Activated naive CD4-positive, alpha-beta T cell treated with anti-CD3 and anti-CD28 coated beads, Interleukin-2, amount 50 U/mL, for 24 hours (primary cell): Measurements from ENCODE around the gene SCUBE1.
"Not testable (repeated sequence)": the region's sequence is repeated elsewhere in the genome, so short reads cannot be mapped to it uniquely, and the experiment has no call there.

ENCODE experiments used
- H3K27ac Mint-ChIP-seq: one replicate; pipeline ENCODE4 v1.8.0; 2021; ENCODE audit warnings: mild to moderate bottlenecking, mixed read lengths
- H3K27me3 Mint-ChIP-seq: one replicate; pipeline ENCODE4 v1.8.0; 2021; ENCODE audit warnings: mixed read lengths
- H3K36me3 Mint-ChIP-seq: one replicate; pipeline ENCODE4 v1.8.0; 2021; ENCODE audit warnings: mixed read lengths
- H3K4me1 Mint-ChIP-seq: one replicate; pipeline ENCODE4 v1.8.0; 2021; ENCODE audit warnings: mixed read lengths
- H3K4me3 Mint-ChIP-seq: one replicate; pipeline ENCODE4 v1.8.0; 2021; ENCODE audit warnings: mild to moderate bottlenecking, mixed read lengths
- H3K9me3 Mint-ChIP-seq: one replicate; pipeline ENCODE4 v1.8.0; 2021; ENCODE audit warnings: mixed read lengths

The SCUBE1 gene

DNA sequence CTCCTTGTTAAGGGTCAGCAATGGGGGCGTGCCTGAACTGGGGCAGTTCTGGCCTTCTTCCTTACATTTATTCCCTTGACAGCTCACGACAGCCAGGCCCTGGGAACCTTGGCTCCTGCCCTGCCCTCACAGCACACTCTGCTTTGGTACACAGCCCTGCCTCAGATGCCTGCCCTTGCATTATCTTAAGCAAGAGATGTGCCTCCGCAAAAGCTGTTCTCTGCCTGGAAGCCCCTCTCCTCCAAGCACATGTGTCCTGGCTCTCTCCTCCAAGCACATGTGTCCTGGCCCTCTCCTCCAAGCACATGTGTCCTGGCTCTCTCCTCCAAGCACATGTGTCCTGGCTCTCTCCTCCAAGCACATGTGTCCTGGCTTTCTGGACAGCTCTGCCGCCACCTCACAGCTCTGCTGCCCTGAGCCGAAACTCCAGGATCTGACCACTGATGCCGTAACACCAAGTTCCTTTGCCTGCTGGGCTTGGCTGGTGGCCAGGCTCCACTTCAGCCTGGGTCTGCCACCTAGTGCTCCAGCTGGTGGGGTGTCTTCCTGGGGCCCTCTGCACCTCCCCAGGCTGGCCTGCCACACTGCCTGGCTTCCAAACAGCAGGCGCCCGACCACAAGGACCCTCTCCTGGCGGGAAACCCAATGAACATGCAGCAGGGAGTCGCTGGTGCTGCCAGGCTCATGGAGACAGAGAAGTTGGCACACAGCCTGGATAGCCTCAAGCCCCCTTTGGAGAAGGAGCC lies 53.0 kb downstream of the SCUBE1 start:
- Mint-ChIP-seq H3K9me3 (no peaks in the 10 kb centered on the region), H3K27ac (peak overlapping the region; percentile 72), H3K4me3 (no peak overlapping the region), H3K4me1 (no peaks in the 10 kb centered on the region), H3K27me3 (no peaks in the 10 kb centered on the region), H3K36me3 (no peaks in the 10 kb centered on the region)

DNA sequence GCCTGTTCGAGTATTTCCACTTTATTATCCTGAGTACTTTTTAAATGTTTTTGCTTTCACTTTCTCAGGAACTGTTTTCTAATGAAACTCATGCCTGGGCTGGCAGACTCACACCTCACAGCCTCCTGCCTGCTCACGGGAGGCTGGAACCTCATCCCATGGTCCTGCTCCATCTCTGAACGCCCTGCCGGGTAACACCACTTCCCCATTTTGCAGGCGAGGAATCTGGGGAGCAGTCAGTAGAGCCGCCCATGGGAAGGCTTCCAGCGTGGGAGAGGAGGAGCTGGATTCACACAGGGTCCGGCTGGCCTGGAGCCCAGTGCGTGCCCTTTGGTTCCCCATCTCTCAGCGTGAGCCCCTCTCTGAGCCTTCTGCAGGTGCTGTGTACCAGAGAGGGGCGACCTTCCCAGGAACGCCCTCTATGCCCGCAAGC lies 53.6 kb downstream of the SCUBE1 start:
- Mint-ChIP-seq H3K9me3 (no peaks in the 10 kb centered on the region), H3K4me3 (no peak overlapping the region), H3K27me3 (no peaks in the 10 kb centered on the region), H3K36me3 (no peaks in the 10 kb centered on the region), H3K27ac (no peak overlapping the region), H3K4me1 (no peaks in the 10 kb centered on the region)

DNA sequence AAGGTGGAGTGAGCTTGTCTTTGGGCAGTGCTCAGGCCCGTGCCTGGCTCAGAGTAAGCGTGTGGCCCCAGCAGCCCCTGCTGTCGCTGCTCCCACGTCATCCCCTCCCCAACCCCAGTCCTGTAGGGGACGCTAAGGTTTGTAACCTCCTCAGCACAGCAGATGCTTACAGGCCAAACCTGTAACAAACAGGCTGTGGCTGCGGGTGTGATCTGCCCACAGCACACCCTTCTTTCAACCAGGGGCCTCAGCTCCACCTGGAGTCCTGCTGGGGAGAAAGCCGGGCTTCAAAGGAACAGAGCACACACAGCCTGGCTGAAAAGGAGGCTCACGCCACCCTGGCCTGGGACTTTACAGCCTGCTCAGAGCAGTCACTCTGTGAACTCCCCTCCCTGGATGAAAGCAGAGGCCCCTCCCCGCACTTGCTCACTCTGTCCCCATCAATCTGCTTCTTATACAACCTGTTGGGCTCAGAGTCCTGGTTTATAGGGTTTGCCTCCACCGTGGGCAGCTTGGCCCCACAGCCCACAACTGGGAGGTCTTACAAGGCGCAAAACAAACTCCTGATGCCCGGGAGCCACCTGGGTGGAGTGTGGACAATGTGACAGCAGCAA lies 54.3 kb downstream of the SCUBE1 start:
- no peaks in the 10 kb centered on the region for H3K27me3 Mint-ChIP-seq
- H3K9me3 Mint-ChIP-seq: no peaks in the 10 kb centered on the region
- H3K4me1 Mint-ChIP-seq: no peaks in the 10 kb centered on the region
- no peaks in the 10 kb centered on the region for H3K36me3 Mint-ChIP-seq
- peak overlapping the region; percentile 9 for H3K27ac Mint-ChIP-seq
- H3K4me3 Mint-ChIP-seq: no peak overlapping the region

DNA sequence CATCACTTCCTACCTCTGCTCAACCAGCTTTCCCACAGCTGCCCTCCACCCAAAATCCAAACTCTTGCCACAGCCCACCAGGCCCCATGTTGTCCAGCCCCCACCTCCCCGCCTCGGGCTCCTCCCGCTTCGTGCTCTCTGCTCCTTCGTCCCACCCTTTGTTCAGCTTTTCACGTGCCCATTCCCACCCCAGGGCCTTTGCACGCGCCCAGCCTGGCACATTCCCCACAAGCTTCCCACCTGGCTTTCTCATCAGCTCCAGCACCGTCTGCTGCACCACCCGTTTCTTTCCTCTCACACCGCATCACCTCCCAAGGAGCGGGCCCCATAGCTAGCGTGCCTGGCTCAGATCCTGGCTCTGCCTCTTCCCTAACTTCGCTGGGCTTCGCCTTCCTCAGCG lies 54.8 kb downstream of the SCUBE1 start:
- Mint-ChIP-seq H3K27ac (peak overlapping the region; percentile 9), H3K36me3 (no peaks in the 10 kb centered on the region), H3K27me3 (no peaks in the 10 kb centered on the region), H3K4me1 (no peaks in the 10 kb centered on the region), H3K9me3 (no peaks in the 10 kb centered on the region), H3K4me3 (no peak overlapping the region)

DNA sequence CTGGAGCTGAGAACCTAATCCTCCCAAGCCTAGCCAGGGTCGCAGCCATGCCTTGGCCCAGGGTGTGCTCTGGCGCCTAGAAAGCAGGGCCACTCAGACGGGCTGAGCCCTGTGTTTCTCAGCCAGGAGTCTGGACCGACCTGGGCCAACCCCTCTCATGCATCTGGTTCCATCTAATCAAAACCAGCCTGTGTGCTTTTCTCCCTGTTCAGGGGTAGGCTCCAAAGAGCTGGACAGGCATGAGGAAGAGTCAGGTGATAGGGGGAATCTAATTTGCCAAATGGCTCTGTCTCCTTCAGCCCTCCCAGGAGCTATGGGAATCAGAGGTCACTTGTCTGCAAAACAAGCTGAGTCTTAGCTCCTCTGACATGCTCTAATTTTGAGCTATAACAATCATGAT lies 55.7 kb downstream of the SCUBE1 start:
- Mint-ChIP-seq H3K27ac (no peak overlapping the region), H3K27me3 (no peaks in the 10 kb centered on the region), H3K4me1 (no peaks in the 10 kb centered on the region), H3K36me3 (no peaks in the 10 kb centered on the region), H3K4me3 (no peak overlapping the region), H3K9me3 (no peaks in the 10 kb centered on the region)

DNA sequence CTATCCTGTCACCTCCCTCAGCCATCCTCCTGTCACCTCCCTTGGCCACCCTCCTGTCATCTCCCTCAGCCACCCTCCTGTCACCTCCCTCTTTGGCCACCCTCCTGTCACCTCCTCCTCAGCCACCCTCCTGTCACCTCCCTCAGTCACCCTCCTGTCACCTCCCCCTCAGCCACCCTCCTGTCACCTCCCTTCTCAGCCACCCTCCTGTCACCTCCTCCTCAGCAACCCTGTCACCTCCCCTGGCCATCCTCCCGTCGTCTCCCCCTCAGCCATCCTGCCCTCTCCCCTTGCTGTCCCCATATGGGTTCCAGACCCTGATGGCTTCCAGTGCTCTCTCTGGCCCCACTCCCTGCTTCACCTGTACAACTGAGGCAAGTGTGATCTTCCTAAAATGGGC lies 61.8 kb downstream of the SCUBE1 start:
- no peaks in the 10 kb centered on the region for H3K4me1 Mint-ChIP-seq
- no peaks in the 10 kb centered on the region for H3K27me3 Mint-ChIP-seq
- H3K27ac Mint-ChIP-seq: no peak overlapping the region
- H3K36me3 Mint-ChIP-seq: no peaks in the 10 kb centered on the region
- no peak overlapping the region for H3K4me3 Mint-ChIP-seq
- H3K9me3 Mint-ChIP-seq: no peaks in the 10 kb centered on the region

DNA sequence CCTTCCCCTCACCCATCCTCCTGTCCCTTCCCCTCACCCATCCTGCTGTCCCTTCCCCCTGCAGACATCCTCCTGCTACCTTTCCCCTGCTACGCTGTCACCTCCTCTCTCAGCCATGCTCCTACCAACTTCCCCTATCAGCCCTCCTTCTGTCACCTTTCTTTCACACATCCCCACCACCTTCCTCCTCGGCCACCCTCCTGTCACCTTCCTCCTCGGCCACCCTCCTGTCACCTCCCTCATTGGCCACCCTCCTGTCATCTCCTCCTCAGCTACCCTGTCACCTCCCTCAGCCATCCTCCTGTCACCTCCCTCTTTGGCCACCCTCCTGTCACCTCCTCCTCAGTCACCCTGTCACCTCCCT lies 62.7 kb downstream of the SCUBE1 start:
- H3K9me3 Mint-ChIP-seq, H3K27ac Mint-ChIP-seq, H3K4me1 Mint-ChIP-seq, H3K4me3 Mint-ChIP-seq, H3K36me3 Mint-ChIP-seq, H3K27me3 Mint-ChIP-seq: not testable (repeated sequence)

DNA sequence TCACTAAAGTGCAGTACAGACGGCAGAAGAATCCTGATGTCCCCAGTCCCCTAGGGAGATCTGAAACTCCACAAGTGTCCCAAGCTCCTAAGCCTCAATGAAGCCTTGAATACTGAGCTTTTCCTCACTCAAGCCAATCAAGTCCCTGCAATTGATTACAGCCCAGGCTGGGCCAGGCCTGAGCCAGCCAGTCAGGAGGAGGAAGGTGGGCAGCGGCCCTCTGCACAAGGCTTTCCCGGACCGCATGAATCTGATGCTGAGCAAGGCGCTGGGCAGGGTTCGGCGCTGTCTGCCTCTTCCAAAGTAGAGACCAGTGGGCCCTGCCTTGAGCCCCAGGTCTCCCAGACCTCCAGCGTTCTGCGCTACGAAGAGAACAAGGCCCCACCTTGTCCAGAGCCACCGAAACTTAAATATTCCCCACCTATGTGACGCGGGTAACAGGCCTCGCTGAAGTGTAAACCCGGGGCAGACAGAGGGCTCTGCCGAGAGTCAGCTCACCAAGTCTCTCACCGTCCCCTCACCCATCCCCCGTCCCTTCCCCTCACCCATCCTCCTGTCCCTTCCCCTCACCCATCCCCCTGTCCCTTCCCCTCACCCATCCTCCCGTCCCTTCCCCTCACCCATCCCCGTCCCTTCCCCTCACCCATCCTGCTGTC lies 63.2 kb downstream of the SCUBE1 start:
- no peaks in the 10 kb centered on the region for H3K27me3 Mint-ChIP-seq
- no peaks in the 10 kb centered on the region for H3K9me3 Mint-ChIP-seq
- H3K27ac Mint-ChIP-seq: no peak overlapping the region
- no peaks in the 10 kb centered on the region for H3K36me3 Mint-ChIP-seq
- H3K4me3 Mint-ChIP-seq: no peak overlapping the region
- no peaks in the 10 kb centered on the region for H3K4me1 Mint-ChIP-seq

DNA sequence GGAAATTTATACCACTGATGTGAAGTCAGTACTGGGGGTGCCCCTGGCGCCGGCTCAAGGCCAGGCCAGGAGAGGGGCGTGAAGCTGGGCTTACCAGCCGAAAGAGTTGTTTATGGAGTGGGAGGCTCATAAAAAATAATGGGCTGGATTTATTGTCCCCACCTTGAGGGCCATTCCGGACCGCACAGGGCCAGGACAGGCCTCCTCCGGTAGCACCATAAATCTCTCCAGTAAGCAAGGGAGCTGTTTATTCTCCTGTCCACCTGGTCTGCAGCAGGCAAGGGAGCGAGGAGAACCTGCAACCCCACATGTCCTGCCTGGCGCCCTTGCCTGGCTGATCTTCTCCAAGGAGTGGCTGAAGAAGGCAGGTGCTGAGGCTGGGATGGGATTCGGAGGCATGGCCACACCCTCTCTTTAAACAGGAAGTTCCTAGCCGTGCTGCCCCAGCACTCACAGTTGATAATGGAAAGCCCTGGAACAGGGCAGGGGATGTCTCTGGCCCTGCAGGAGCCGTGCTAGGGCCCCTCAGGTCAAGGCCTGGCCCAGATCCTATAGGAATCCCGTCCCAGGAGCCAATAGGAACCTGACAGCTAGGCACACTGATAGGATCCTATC lies 65.1 kb downstream of the SCUBE1 start:
- no peak overlapping the region for H3K4me3 Mint-ChIP-seq
- no peaks in the 10 kb centered on the region for H3K4me1 Mint-ChIP-seq
- H3K27ac Mint-ChIP-seq: no peak overlapping the region
- H3K36me3 Mint-ChIP-seq: no peaks in the 10 kb centered on the region
- no peaks in the 10 kb centered on the region for H3K9me3 Mint-ChIP-seq
- H3K27me3 Mint-ChIP-seq: no peaks in the 10 kb centered on the region

DNA sequence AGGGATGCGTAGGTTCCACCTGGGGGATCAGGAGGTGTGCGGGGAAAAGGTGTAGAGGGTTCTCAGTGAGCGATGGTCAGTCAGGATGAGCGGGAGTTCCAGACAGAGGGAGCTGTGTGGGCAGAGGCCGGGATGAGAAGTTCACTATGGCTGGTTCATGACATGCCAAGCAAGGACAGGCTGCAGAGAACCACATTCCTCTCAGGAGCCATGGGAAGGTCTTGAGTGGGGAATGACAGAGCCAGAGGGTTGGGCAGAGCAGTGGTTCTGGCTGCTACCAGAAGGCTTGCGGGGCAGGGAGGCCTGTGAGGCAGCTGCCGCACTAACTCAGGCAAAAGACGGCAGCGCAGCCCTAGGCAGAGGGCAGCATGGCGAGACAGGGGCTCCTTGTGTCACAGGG lies 66.1 kb downstream of the SCUBE1 start:
- Mint-ChIP-seq H3K27ac (no peak overlapping the region), H3K27me3 (no peaks in the 10 kb centered on the region), H3K4me1 (no peaks in the 10 kb centered on the region), H3K9me3 (no peaks in the 10 kb centered on the region), H3K4me3 (no peak overlapping the region), H3K36me3 (no peaks in the 10 kb centered on the region)

DNA sequence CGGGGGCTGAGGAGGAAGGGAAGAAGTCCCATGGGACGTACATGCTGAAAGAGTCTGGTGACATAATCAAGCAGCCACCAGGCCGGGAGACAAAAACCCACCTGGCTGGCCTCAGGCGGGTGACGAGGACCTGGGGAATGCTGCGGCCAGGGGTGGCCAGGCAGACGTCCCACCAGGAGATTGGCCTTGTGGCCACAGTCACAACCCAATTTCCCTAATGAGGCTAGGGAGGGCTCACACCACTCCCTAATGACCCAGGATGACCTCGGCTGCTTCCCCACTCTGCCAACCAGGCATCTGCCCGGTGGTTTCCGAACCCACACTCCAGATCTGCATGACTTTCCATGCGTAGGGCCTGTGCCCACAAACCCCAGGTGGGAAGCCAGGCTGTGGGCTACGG lies 66.9 kb downstream of the SCUBE1 start:
- Mint-ChIP-seq H3K27me3 (no peaks in the 10 kb centered on the region), H3K4me3 (no peak overlapping the region), H3K9me3 (no peaks in the 10 kb centered on the region), H3K4me1 (no peaks in the 10 kb centered on the region), H3K36me3 (no peaks in the 10 kb centered on the region), H3K27ac (no peak overlapping the region)

DNA sequence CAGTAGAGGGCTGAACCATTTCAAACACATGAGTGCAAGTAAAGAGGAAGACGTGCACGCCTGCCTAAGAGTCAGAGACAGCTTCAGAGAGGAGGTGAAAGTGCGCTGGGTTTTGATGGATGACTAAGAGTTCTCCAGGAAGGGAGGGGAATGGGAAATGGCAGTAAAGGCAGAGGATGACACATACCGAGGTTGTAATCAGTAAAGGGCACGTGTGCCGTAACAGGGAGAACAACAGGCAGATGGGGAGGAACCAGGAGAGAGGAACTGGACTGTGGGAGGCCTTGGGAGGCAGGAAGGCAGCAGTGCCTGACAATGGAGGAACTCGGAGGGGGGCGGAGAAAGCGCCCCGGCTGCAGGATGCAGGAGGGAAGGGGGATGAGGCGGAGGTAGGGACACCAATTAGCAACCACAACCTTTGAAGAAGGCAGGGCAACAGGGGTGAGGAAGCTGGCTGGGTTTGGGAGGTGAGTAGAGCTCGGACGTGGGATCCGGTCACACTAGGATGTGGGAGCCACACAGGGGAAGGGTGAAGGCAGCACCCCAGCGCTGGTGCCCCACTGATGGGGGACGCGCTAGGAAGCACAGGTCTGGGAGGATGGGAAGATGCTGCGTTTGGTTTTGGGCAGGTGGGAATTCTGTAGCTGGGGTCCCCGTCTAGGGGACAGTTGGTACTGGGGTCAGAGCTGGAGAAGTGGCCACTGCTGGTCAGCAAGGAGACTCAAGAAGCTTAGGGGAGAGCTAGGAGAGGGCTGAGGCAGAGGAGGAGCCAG lies 67.4 kb downstream of the SCUBE1 start:
- Mint-ChIP-seq H3K27ac (peak overlapping the region; percentile 43), H3K4me1 (no peaks in the 10 kb centered on the region), H3K36me3 (no peaks in the 10 kb centered on the region), H3K4me3 (no peak overlapping the region), H3K27me3 (no peaks in the 10 kb centered on the region), H3K9me3 (no peaks in the 10 kb centered on the region)

DNA sequence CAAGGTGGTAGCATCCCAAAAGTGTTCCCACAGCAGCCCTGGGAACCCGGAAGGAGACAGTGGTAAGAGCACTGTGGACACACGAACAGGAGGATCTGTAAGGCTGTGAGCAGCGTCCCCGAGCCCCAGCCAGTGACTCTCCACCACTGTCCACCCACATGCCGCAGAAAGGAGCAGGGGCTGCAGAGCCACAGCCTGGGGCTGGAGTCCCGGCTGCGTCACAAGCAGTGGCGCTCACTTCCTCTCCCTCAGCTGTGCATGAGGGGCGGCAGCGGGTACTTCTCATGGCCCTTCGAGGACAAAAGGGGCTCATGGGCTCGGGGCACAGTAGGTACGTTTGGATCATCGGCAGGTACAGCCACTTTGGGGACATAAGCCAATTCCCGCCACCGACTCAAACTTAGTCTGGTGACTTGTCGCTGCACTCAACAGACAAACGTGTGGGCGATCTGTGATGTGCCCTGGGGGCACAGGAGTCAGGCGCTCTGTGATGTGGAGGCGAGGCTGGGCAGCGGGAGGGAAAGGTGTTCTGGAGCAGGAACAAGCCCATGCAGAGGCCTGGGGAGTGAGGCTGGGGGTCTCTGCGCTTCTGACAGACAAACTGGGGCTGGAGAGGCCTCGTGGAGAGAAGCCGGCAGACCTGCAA lies 68.5 kb downstream of the SCUBE1 start:
- no peaks in the 10 kb centered on the region for H3K4me1 Mint-ChIP-seq
- no peak overlapping the region for H3K27ac Mint-ChIP-seq
- no peaks in the 10 kb centered on the region for H3K36me3 Mint-ChIP-seq
- no peaks in the 10 kb centered on the region for H3K27me3 Mint-ChIP-seq
- H3K4me3 Mint-ChIP-seq: no peak overlapping the region
- no peaks in the 10 kb centered on the region for H3K9me3 Mint-ChIP-seq

DNA sequence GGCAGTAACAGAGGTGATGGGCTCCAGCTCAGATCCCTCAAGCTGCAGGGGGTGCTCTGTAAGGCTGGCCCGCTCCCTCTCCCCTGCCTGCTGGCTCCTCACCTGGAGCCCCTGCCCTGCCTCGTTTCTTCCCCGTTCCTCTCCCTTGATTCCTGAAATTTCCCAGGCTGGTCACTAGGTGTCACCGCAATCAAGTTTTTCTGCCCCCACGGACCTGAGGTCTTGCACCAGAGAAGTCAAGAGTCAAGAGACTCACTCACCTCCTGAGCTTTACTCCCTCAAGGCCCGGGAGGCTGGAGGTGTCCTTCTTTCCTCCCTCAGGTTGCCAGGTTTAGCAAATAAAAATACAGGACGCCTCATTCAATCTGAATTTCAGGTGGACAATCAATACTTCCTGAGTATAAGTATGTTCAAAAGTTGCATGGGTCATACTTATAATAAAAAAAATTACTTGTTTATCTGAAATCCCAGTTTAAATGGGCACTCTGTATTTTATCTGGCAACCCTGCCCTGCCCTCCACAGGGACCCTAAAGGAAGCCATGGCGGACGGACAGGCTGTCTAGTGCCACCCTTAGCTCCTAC lies 69.2 kb downstream of the SCUBE1 start:
- H3K36me3 Mint-ChIP-seq: no peaks in the 10 kb centered on the region
- H3K4me3 Mint-ChIP-seq: no peak overlapping the region
- H3K27me3 Mint-ChIP-seq: no peaks in the 10 kb centered on the region
- H3K27ac Mint-ChIP-seq: no peak overlapping the region
- no peaks in the 10 kb centered on the region for H3K4me1 Mint-ChIP-seq
- H3K9me3 Mint-ChIP-seq: no peaks in the 10 kb centered on the region

DNA sequence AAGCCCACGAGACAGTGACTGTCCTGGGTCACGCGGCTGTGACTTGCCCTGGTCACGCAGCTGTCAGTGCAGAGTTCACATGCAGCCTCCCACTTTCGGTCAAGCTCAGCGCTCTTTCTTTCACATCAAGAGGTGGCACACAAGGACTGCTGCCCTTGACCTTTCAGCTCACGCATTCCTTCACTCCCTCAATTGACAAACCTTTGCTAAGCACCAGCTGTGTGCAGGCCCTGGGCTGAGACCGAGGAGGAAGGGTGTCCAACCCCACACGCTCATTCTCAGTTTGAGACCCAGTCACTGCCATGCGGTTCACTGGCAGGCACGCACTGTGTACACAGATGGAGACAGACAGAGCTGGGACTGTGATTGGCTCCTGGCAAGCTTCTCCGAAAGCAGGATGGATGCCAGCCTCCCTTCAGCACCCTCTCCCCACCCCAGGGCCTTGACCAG lies 70.3 kb downstream of the SCUBE1 start:
- no peaks in the 10 kb centered on the region for H3K27me3 Mint-ChIP-seq
- H3K9me3 Mint-ChIP-seq: no peaks in the 10 kb centered on the region
- H3K36me3 Mint-ChIP-seq: no peaks in the 10 kb centered on the region
- no peak overlapping the region for H3K27ac Mint-ChIP-seq
- H3K4me3 Mint-ChIP-seq: no peak overlapping the region
- no peaks in the 10 kb centered on the region for H3K4me1 Mint-ChIP-seq
